ENCODE results near the gene RALGPS2.

DNA sequence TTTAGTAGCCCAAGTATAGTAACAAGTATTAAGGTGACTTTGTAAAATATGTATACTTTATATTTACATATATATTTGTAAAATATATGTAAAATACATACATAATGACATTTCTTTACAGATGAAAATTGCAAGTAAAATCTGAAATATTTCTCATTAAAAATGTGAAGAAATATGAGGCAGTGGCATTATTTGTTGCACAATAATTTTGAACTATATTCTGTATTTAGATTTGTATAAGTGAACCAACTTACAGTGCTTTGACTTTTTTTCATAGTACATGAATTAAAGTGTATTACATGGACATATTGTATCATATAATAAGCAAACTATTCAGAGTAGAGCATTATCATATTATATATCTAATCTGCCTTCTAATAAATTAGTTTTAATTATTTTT, 85.5 kb downstream of the RALGPS2 start:
- TF ChIP-seq, protein P1, sequence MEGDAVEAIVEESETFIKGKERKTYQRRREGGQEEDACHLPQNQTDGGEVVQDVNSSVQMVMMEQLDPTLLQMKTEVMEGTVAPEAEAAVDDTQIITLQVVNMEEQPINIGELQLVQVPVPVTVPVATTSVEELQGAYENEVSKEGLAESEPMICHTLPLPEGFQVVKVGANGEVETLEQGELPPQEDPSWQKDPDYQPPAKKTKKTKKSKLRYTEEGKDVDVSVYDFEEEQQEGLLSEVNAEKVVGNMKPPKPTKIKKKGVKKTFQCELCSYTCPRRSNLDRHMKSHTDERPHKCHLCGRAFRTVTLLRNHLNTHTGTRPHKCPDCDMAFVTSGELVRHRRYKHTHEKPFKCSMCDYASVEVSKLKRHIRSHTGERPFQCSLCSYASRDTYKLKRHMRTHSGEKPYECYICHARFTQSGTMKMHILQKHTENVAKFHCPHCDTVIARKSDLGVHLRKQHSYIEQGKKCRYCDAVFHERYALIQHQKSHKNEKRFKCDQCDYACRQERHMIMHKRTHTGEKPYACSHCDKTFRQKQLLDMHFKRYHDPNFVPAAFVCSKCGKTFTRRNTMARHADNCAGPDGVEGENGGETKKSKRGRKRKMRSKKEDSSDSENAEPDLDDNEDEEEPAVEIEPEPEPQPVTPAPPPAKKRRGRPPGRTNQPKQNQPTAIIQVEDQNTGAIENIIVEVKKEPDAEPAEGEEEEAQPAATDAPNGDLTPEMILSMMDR (conservative IDR thresholded peaks at IDR 0.05; ENCODE audit: low read depth in 2 of 2) = no peak
- TF ChIP-seq EZH2phosphoT487 (IDR thresholded peaks at IDR 0.05; ENCODE audit: unreplicated experiment) (no peak), EZH2 (IDR thresholded peaks at IDR 0.05; ENCODE audit: low read depth, unreplicated experiment) (no peak), POLR2AphosphoS5 (IDR thresholded peaks at IDR 0.05; ENCODE audit: low read depth) (no peak), CREB1 (CRISPR knock-in tag; IDR thresholded peaks at IDR 0.05; ENCODE audit: low read depth) (no peak), JUNB (IDR thresholded peaks at IDR 0.05; ENCODE audit: unreplicated experiment) (no peak), NANOG (IDR thresholded peaks at IDR 0.05; ENCODE audit: borderline replicate concordance) (no peak), ZNF331 (CRISPR knock-in tag; IDR thresholded peaks at IDR 0.05; ENCODE audit: low read depth) (no peak), STAT1 (IDR thresholded peaks at IDR 0.05; ENCODE audit: unreplicated experiment) (no peak)
- TF ChIP-seq, protein P2, sequence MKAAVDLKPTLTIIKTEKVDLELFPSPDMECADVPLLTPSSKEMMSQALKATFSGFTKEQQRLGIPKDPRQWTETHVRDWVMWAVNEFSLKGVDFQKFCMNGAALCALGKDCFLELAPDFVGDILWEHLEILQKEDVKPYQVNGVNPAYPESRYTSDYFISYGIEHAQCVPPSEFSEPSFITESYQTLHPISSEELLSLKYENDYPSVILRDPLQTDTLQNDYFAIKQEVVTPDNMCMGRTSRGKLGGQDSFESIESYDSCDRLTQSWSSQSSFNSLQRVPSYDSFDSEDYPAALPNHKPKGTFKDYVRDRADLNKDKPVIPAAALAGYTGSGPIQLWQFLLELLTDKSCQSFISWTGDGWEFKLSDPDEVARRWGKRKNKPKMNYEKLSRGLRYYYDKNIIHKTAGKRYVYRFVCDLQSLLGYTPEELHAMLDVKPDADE (IDR thresholded peaks at IDR 0.05) = no peak
- TF ChIP-seq, protein P3, sequence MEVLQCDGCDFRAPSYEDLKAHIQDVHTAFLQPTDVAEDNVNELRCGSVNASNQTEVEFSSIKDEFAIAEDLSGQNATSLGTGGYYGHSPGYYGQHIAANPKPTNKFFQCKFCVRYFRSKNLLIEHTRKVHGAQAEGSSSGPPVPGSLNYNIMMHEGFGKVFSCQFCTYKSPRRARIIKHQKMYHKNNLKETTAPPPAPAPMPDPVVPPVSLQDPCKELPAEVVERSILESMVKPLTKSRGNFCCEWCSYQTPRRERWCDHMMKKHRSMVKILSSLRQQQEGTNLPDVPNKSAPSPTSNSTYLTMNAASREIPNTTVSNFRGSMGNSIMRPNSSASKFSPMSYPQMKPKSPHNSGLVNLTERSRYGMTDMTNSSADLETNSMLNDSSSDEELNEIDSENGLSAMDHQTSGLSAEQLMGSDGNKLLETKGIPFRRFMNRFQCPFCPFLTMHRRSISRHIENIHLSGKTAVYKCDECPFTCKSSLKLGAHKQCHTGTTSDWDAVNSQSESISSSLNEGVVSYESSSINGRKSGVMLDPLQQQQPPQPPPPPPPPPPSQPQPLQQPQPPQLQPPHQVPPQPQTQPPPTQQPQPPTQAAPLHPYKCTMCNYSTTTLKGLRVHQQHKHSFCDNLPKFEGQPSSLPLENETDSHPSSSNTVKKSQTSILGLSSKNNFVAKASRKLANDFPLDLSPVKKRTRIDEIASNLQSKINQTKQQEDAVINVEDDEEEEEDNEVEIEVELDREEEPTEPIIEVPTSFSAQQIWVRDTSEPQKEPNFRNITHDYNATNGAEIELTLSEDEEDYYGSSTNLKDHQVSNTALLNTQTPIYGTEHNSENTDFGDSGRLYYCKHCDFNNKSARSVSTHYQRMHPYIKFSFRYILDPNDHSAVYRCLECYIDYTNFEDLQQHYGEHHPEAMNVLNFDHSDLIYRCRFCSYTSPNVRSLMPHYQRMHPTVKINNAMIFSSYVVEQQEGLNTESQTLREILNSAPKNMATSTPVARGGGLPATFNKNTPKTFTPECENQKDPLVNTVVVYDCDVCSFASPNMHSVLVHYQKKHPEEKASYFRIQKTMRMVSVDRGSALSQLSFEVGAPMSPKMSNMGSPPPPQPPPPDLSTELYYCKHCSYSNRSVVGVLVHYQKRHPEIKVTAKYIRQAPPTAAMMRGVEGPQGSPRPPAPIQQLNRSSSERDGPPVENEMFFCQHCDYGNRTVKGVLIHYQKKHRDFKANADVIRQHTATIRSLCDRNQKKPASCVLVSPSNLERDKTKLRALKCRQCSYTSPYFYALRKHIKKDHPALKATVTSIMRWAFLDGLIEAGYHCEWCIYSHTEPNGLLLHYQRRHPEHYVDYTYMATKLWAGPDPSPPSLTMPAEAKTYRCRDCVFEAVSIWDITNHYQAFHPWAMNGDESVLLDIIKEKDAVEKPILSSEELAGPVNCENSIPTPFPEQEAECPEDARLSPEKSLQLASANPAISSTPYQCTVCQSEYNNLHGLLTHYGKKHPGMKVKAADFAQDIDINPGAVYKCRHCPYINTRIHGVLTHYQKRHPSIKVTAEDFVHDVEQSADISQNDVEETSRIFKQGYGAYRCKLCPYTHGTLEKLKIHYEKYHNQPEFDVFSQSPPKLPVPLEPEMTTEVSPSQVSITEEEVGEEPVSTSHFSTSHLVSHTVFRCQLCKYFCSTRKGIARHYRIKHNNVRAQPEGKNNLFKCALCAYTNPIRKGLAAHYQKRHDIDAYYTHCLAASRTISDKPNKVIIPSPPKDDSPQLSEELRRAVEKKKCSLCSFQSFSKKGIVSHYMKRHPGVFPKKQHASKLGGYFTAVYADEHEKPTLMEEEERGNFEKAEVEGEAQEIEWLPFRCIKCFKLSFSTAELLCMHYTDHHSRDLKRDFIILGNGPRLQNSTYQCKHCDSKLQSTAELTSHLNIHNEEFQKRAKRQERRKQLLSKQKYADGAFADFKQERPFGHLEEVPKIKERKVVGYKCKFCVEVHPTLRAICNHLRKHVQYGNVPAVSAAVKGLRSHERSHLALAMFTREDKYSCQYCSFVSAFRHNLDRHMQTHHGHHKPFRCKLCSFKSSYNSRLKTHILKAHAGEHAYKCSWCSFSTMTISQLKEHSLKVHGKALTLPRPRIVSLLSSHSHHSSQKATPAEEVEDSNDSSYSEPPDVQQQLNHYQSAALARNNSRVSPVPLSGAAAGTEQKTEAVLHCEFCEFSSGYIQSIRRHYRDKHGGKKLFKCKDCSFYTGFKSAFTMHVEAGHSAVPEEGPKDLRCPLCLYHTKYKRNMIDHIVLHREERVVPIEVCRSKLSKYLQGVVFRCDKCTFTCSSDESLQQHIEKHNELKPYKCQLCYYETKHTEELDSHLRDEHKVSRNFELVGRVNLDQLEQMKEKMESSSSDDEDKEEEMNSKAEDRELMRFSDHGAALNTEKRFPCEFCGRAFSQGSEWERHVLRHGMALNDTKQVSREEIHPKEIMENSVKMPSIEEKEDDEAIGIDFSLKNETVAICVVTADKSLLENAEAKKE (CRISPR knock-in tag; IDR thresholded peaks at IDR 0.05) = no peak
- TF ChIP-seq, protein P4, sequence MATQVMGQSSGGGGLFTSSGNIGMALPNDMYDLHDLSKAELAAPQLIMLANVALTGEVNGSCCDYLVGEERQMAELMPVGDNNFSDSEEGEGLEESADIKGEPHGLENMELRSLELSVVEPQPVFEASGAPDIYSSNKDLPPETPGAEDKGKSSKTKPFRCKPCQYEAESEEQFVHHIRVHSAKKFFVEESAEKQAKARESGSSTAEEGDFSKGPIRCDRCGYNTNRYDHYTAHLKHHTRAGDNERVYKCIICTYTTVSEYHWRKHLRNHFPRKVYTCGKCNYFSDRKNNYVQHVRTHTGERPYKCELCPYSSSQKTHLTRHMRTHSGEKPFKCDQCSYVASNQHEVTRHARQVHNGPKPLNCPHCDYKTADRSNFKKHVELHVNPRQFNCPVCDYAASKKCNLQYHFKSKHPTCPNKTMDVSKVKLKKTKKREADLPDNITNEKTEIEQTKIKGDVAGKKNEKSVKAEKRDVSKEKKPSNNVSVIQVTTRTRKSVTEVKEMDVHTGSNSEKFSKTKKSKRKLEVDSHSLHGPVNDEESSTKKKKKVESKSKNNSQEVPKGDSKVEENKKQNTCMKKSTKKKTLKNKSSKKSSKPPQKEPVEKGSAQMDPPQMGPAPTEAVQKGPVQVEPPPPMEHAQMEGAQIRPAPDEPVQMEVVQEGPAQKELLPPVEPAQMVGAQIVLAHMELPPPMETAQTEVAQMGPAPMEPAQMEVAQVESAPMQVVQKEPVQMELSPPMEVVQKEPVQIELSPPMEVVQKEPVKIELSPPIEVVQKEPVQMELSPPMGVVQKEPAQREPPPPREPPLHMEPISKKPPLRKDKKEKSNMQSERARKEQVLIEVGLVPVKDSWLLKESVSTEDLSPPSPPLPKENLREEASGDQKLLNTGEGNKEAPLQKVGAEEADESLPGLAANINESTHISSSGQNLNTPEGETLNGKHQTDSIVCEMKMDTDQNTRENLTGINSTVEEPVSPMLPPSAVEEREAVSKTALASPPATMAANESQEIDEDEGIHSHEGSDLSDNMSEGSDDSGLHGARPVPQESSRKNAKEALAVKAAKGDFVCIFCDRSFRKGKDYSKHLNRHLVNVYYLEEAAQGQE (IDR thresholded peaks at IDR 0.05; ENCODE audit: unreplicated experiment) = no peak

Measured in GM23338 (cell line).